GM21619 (cell line): Measurements from ENCODE around the gene PNLIPRP1.

Experiments
- ATAC-seq: cut with Tn5 transposase; IDR thresholded peaks from one replicate; pipeline ENCODE4 v1.9.1; 2021; ENCODE audit not compliant: unreplicated experiment

The PNLIPRP1 gene

GRCh38 chr10:116629340-116629739 is 38.6 kb downstream of the PNLIPRP1 start:
- no peak for ATAC-seq

- no peak for ATAC-seq
These were observed 39.3 kb downstream of the PNLIPRP1 start for GRCh38 chr10:116630020-116630419.

GRCh38 chr10:116631871-116632295 is 41.1 kb downstream of the PNLIPRP1 start:
- no peak for ATAC-seq

- ATAC-seq, result no peak
These were observed 41.9 kb downstream of the PNLIPRP1 start for GRCh38 chr10:116632596-116633215.

- no peak for ATAC-seq
These were observed 42.4 kb downstream of the PNLIPRP1 start for GRCh38 chr10:116633216-116633600.

- no peak for ATAC-seq
These were observed 43.6 kb downstream of the PNLIPRP1 start for GRCh38 chr10:116634126-116634975.

GRCh38 chr10:116636385-116636784 is 45.6 kb downstream of the PNLIPRP1 start:
- ATAC-seq, result no peak

- no peak for ATAC-seq
These were observed 46.2 kb downstream of the PNLIPRP1 start for GRCh38 chr10:116636976-116637375.

- ATAC-seq, result no peak
These were observed 47.1 kb downstream of the PNLIPRP1 start for GRCh38 chr10:116637830-116638229.

GRCh38 chr10:116646502-116646901 is 55.7 kb downstream of the PNLIPRP1 start:
- no peak for ATAC-seq

- no peak for ATAC-seq
These were observed 58.1 kb downstream of the PNLIPRP1 start for GRCh38 chr10:116648903-116649302.

- ATAC-seq, result no peak
These were observed 63.1 kb downstream of the PNLIPRP1 start for GRCh38 chr10:116653885-116654284.

- ATAC-seq, result no peak
These were observed 64.1 kb downstream of the PNLIPRP1 start for GRCh38 chr10:116654816-116655215.

GRCh38 chr10:116655568-116655967 is 64.8 kb downstream of the PNLIPRP1 start:
- ATAC-seq, result no peak

GRCh38 chr10:116656044-116656443 is 65.3 kb downstream of the PNLIPRP1 start:
- no peak for ATAC-seq

- no peak for ATAC-seq
These were observed 67.2 kb downstream of the PNLIPRP1 start for GRCh38 chr10:116657863-116658551.
